Neutrophil (primary cell): ENCODE measurements around the gene TRIM68.

Experiments used
- H3K27ac ChIP-seq: fragments of 200-600 bp; sonication (generic); 2 replicates; pipeline ENCODE4 v1.5.1; 2016; ENCODE audit warnings: mild to moderate bottlenecking, moderate library complexity
- H3K27me3 ChIP-seq: fragments of 200-600 bp; sonication (generic); 2 replicates; pipeline ENCODE4 v1.6.0; 2016; ENCODE audit warnings: mild to moderate bottlenecking
- H3K36me3 ChIP-seq: fragments of 200-600 bp; sonication (generic); 2 replicates; pipeline ENCODE4 v1.5.1; 2017
- H3K4me1 ChIP-seq, 2 experiments: fragments of 200-600 bp in 1 of 2; sonication (generic) in 1 of 2; 1 replicate in 1 of 2; 2 replicates in 1 of 2; pipeline versions ENCODE4 v1.5.1 to v1.6.1; 2013 to 2016; ENCODE audit warnings: low read depth in 1 of 2, low read length in 1 of 2, mild to moderate bottlenecking in 1 of 2, moderate library complexity in 1 of 2; ENCODE audit not compliant: control insufficient read depth in 1 of 2, insufficient read depth in 1 of 2
- H3K4me3 ChIP-seq, 2 experiments: fragments of 200-600 bp in 1 of 2; sonication (generic) in 1 of 2; 1 replicate in 1 of 2; 2 replicates in 1 of 2; pipeline ENCODE4 v1.5.1; 2013 to 2016; ENCODE audit warnings: low read depth in 1 of 2, low read length in 1 of 2, mild to moderate bottlenecking in 1 of 2, moderate library complexity in 1 of 2
- H3K9me3 ChIP-seq: fragments of 200-600 bp; sonication (generic); 2 replicates; pipeline ENCODE4 v1.5.1; 2016
- CTCF ChIP-seq: fragments of 200-600 bp; sonication (generic); IDR thresholded peaks from 2 replicates; pipeline ENCODE4 v1.5.1; 2016; ENCODE audit warnings: antibody characterized with exemption

Gene TRIM68

GRCh38 chr11:4593739-4594138 is 14.3 kb downstream of the TRIM68 start, which contains the start of gene OR52I1:
Gene OR52I1 (plus strand): TSS chr11:4594039. CDS start chr11:4594039, 0 bp downstream.
- no peak for TF ChIP-seq CTCF
- Histone ChIP-seq H3K36me3 (peaks cover 10% of the 10 kb centered on the region), H3K9me3 (no peaks in the 10 kb centered on the region), H3K27me3 (peaks cover 13% of the 10 kb centered on the region), H3K4me1 (no peaks in the 10 kb centered on the region), H3K4me3 (no peak within 1 kb of the TSS), H3K27ac (no peak within 1 kb of the TSS)

- Histone ChIP-seq H3K27ac (no peak overlapping the region), H3K9me3 (no peaks in the 10 kb centered on the region), H3K4me1 (no peaks in the 10 kb centered on the region), H3K27me3 (peaks cover 46% of the 10 kb centered on the region), H3K4me3 (no peak overlapping the region), H3K36me3 (no peaks in the 10 kb centered on the region)
- TF ChIP-seq CTCF = no peak
These were observed 19.0 kb downstream of the TRIM68 start for GRCh38 chr11:4589017-4589416.

- TF ChIP-seq CTCF = no peak
- Histone ChIP-seq H3K27ac (no peak within 1 kb of the TSS), H3K4me1 (no peaks in the 10 kb centered on the region), H3K4me3 (no peak within 1 kb of the TSS), H3K9me3 (no peaks in the 10 kb centered on the region), H3K36me3 (no peaks in the 10 kb centered on the region), H3K27me3 (peaks cover 81% of the 10 kb centered on the region)
These were observed 26.6 kb downstream of the TRIM68 start, which contains the start of gene OR52I2 for GRCh38 chr11:4581443-4581842. Gene OR52I2 (plus strand): TSS chr11:4581743.

- Histone ChIP-seq H3K4me3 (no peak overlapping the region), H3K9me3 (no peaks in the 10 kb centered on the region), H3K27me3 (peaks cover 82% of the 10 kb centered on the region), H3K36me3 (no peaks in the 10 kb centered on the region), H3K27ac (no peak overlapping the region), H3K4me1 (no peaks in the 10 kb centered on the region)
- TF ChIP-seq CTCF = no peak
These were observed 27.9 kb downstream of the TRIM68 start for GRCh38 chr11:4580124-4580523.

- Histone ChIP-seq H3K27ac (no peak overlapping the region), H3K9me3 (no peaks in the 10 kb centered on the region), H3K4me3 (no peak overlapping the region), H3K4me1 (no peaks in the 10 kb centered on the region), H3K36me3 (no peaks in the 10 kb centered on the region), H3K27me3 (peaks cover 74% of the 10 kb centered on the region)
- no peak for TF ChIP-seq CTCF
These were observed 29.4 kb downstream of the TRIM68 start for GRCh38 chr11:4578624-4579023.

GRCh38 chr11:4577761-4578160 is 30.3 kb downstream of the TRIM68 start:
- no peak overlapping the region for H3K27ac ChIP-seq
- TF ChIP-seq CTCF = no peak
- no peaks in the 10 kb centered on the region for H3K4me1 ChIP-seq
- peaks cover 73% of the 10 kb centered on the region for H3K27me3 ChIP-seq
- H3K9me3 ChIP-seq = no peaks in the 10 kb centered on the region
- H3K36me3 ChIP-seq = no peaks in the 10 kb centered on the region
- H3K4me3 ChIP-seq = no peak overlapping the region
